GM21515 (cell line): ENCODE data around the gene RETREG3.
"Not testable (repeated sequence)": the region's sequence is repeated elsewhere in the genome, so short reads cannot be mapped to it uniquely, and the experiment has no call there.

Experiments
- ATAC-seq: cut with Tn5 transposase; IDR thresholded peaks from one replicate; pipeline ENCODE4 v1.9.1; 2021; ENCODE audit not compliant: unreplicated experiment

RETREG3 gene

GRCh38 chr17:42609182-42609813, at the start of gene RETREG3, which contains the start of gene TUBG1:
Gene RETREG3, minus strand, starts transcription at chr17:42609374. Its CDS starts 50 bp downstream, at chr17:42609324.
Gene TUBG1, plus strand, starts transcription at chr17:42609683. Its CDS starts 55 bp downstream, at chr17:42609738.
- ATAC-seq, result peak; percentile 86

GRCh38 chr17:42657824-42658588, 48.8 kb upstream of the RETREG3 start:
- no peak for ATAC-seq

DNA sequence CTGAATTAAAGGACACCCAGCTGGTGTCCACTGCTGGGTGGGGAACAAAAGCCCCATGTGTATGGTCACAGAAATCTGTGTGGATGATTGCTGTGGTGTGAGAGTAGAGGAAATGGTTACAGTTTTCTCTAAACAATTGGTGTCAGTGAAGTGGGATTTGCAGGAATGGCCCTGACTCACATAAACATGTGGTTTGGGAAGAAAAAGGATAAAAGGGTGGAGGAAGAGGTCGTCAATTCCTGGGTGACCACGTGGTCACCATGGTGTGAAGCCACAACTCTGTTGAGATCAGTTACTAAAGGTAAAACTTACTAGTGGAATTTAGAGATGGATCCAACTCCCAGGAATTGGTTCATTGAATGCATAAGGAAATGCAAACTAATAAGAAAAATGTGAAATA, 46.4 kb upstream of the RETREG3 start:
- no peak for ATAC-seq

GRCh38 chr17:42653179-42654124, 44.3 kb upstream of the RETREG3 start:
- no peak for ATAC-seq

GRCh38 chr17:42651392-42651791, 42.2 kb upstream of the RETREG3 start:
- ATAC-seq, result no peak

GRCh38 chr17:42647778-42648177, 38.6 kb upstream of the RETREG3 start:
- no peak for ATAC-seq

DNA sequence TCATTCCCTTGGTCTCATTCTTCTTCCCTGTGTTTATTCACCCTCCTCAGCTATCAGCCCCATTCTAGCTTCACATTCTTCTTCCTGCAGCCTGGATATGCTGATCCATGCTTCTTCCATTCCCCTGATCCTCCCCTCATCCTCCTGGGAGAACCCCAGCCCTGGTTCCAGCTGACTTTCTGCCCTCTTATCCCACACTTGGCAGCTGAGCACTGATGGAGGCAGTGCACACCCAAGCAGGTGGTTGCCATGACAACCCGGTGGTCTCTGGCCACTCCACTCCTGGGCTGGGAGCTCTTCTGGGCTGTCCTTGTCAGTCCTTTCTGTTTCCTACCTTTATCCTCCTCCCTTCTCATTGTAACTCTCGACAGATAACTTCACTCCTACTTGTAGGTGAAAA, 33.2 kb upstream of the RETREG3 start:
- no peak for ATAC-seq

DNA sequence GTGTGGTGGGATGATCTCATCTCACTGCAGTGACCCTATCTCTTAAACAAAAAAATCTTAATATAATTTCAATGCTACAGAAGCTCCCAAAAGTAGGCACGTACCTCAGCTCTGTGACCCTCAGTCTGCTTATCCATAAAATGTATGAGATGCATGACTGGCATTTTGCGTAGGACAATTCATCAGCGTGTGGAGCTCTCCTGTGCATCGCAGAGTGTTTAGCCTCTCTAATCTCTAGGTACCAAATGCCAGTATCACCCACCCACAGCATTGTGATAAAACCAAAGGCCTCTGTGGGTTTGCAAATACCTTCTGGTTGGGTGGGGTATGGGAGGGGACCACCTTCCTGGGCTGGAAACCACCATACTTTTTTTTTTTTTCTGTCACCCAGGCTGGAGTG, 30.9 kb upstream of the RETREG3 start:
- ATAC-seq, result no peak

DNA sequence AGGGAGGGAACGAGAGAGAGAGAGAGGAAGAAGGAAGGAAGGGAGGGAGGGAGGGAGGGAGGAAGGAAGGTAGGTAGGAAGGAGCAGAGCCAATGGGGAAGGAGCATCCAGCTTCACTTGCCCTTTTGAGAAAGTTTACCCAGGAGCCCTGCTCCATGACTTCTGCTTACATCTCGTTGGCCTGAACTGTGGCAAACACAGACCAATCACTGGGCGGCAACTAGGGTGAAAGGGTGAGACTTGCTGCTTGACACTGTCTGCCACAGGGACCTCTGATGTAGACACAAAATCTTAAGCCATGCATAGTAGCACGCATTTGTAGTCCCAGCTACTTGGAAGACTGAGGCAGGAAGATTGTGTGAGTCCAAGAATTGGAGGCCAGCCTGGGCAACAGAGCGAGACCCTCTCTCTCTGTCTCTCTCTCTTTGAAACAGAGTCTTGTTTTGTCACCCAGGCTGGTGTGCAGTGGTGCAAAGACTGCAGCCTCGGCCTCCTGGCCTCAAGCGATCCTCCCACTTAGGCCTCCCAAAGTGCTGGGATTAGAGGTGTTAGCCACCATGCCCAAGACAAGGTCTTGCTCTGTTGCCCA, 30.4 kb upstream of the RETREG3 start:
- ATAC-seq, result no peak

- ATAC-seq, result no peak
These were observed 23.8 kb upstream of the RETREG3 start for GRCh38 chr17:42632949-42633444.

DNA sequence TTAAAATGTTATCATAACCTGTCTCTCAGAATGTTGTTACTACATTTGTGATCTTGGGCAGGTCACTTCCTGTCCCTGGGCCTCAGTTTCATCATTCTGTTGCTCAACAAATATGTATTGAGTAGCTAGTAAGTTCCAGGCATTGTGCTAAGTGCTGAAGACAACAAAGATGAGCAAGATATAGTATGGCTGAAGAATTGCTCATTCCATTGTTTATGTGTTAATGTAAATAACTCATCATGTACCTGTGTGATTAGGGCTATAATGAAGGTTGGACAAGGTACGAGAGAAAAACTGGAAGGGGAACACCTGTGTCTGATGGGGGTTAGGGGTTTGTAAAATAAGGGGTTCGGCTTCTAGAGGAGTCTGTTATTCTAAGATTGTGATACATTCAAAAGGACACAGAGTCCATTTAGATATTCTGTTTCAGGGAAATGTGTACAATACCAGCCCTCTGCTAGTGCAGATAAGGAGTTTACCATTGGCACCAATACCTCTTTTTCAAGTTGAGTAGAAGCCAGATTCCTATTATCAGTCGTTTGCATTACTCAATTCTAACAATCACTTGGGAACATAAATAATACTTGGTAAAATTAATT, 20.3 kb upstream of the RETREG3 start:
- ATAC-seq, result no peak

DNA sequence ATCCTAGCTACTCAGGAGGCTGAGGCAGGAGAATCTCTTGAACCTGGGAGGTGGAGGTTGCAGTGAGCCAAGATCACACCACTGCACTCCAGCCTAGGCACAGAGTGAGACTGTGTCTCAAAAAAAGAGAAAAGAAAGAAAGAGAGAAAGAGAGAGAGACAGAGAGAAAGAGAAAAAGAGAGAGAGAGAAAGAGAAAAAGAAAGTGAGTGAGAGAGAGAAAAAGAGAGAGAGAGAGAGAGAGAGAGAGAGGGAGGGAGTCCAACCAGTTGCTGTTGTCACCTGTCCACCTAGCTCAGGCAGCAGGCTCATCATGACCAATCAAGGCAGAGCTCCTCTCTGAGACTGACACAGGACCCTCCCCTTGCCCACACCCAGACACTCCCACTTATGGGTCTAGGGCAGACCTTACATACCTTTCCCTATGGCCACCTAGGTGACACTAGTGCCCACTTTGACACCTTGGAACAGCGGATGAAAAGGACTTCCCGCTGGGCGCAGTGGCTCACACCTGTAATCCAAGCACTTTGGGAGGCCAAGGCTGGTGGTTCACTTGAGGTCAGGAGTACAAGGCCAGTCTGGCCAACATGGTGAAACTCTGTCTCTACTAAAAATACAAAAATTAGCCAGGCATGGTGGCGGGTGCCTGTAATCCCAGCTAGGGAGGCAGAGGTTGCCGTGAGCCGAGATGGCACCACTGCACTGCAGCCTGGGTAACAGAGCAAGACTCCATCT, 18.0 kb upstream of the RETREG3 start:
- ATAC-seq, result not testable (repeated sequence)

GRCh38 chr17:42623732-42624596, 14.8 kb upstream of the RETREG3 start:
- no peak for ATAC-seq

GRCh38 chr17:42623271-42623670, 14.1 kb upstream of the RETREG3 start:
- ATAC-seq, result no peak

GRCh38 chr17:42621987-42622386, 12.8 kb upstream of the RETREG3 start:
- not testable (repeated sequence) for ATAC-seq

DNA sequence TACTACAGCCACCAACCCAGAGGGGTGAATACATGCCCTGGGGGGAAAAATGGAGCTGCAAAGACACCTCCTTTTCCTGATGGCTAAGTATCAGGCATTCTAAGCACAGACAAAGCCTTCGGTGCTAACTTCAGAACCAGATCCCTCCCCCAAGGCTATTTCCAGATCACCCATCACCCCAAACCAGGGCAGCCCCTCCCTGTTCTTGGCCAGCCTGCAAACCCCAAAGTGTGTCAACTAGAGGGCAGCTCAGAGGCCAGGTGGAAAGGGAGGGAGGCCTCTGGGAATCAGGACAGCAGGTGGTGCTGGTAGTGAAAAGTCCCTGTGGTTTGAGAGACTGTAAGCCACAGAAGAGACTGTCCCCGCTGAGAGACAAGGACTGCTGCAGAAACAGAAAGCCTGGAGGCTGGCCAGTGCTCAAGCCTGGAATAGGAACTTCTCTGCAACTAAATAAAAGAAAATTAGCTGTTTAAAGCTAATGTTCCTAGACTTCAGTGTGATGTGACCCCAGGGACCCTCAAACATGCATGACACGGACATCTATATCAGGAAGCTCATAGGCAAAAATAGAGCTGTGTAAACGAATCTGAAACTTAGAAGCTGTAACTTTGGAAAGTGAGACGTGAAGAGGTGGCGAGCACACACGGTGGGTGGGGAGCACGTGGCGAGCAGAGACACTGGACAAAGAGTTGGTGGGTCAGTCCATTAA, 9.4 kb upstream of the RETREG3 start:
- peak; percentile 66 for ATAC-seq

DNA sequence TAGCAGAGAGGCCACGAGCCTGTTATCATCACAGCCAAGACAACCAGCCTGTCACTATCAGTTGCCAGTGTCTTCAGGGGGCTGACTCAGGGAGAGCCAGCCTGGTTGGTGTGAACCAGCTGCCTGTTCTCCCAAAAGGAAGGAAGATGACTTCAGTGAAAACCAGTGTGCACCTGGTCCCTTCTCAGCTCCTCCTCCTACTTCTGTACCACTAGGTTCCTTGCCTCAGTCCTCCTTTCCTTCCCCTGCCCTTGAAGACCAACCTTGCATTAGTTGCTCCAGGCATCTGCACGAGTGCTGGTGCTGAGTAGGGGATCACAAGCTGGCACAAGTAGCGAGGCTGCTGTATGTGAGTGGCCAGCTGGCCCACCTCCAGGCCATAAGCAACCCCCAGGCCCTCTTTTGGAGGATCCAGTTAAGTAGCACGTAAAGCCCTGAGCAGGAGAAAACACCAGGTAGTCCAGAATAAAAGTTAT, 8.8 kb upstream of the RETREG3 start:
- ATAC-seq, result peak; percentile 17

DNA sequence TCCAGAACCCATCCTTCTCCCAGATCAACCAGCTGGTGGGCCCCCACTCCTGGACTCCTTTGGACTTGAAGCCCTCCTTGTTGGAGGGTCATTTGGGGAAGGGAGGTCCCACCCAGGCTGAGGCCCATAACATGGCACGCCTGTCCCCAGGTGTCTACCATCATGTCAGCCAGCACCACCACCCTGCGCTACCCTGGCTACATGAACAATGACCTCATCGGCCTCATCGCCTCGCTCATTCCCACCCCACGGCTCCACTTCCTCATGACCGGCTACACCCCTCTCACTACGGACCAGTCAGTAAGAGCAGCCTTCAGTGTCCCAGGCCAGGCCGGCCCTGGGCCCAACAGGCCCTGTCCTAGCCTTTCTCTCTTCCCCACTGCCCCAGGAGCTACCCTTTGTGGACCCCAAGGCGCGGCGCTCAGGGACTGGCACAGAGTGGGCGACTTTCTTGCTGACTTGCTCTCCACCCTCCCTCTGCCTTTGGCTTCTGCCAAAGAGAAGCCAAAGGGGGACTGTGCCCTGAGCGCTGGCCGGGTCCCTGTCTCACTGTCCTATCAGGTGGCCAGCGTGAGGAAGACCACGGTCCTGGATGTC, 4.6 kb upstream of the RETREG3 start:
- ATAC-seq, result no peak
